ENCODE results near the gene LIPT2. TPM values are rescaled to one million over a fixed set of nuclear protein-coding genes. Genes with fewer than 3 reads are reported as not detected.

Gene LIPT2
- total RNA-seq, 1 donor from 2014 or later = 1.9 TPM

DNA sequence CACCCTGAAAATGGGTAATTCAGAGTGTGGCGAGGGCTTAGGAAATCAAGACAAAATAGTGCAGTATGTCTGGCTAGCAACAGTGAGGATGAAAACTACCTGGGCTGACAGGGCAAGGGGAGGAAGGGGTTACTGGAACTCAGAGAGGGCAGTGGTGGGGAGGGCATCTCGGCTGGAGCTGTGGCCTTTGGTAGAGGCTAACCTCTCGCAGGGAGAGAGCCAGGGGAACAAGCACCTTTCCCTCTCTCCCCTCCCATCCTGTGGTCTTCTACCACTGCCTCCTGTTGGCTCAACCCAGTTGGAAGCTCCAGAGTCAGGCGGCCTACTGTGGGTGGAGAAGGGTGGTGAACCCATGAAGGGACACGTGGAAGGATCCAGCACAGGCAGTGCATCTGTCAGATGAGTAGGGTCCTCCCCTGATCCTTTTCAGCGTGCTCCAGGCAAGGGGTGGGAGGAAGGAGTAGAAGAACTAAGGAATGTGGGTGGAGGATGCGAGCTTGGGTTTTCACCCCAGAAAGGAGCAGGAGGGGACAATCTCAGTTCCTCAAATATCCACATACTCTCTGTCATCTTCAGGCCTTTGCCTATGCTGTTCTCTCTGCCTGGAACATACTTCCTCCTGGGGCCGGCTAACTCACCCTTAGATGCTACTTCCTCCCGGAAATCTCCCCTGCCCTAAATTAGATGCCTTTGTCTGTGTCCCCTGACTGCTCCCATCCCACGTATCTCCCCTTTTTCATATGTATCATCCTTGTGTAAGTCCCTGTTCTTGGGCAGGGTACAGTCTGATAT lies 19.9 kb downstream of the LIPT2 start:
- no peaks in the 10 kb centered on the region for H3K36me3 ChIP-seq (ENCODE audit: control insufficient read depth, insufficient read depth, low read length)
- TF ChIP-seq, protein P1, sequence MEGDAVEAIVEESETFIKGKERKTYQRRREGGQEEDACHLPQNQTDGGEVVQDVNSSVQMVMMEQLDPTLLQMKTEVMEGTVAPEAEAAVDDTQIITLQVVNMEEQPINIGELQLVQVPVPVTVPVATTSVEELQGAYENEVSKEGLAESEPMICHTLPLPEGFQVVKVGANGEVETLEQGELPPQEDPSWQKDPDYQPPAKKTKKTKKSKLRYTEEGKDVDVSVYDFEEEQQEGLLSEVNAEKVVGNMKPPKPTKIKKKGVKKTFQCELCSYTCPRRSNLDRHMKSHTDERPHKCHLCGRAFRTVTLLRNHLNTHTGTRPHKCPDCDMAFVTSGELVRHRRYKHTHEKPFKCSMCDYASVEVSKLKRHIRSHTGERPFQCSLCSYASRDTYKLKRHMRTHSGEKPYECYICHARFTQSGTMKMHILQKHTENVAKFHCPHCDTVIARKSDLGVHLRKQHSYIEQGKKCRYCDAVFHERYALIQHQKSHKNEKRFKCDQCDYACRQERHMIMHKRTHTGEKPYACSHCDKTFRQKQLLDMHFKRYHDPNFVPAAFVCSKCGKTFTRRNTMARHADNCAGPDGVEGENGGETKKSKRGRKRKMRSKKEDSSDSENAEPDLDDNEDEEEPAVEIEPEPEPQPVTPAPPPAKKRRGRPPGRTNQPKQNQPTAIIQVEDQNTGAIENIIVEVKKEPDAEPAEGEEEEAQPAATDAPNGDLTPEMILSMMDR (IDR thresholded peaks at IDR 0.05; ENCODE audit: insufficient read depth, low read length, poor library complexity, severe bottlenecking) = no peak
- no peak overlapping the region for H3K4me3 ChIP-seq (ENCODE audit: low read depth, low read length)
- no peaks in the 10 kb centered on the region for H3K27me3 ChIP-seq (ENCODE audit: control insufficient read depth, insufficient read depth, low read length)
- no peak for DNase-seq (ENCODE audit: low read depth)

DNA sequence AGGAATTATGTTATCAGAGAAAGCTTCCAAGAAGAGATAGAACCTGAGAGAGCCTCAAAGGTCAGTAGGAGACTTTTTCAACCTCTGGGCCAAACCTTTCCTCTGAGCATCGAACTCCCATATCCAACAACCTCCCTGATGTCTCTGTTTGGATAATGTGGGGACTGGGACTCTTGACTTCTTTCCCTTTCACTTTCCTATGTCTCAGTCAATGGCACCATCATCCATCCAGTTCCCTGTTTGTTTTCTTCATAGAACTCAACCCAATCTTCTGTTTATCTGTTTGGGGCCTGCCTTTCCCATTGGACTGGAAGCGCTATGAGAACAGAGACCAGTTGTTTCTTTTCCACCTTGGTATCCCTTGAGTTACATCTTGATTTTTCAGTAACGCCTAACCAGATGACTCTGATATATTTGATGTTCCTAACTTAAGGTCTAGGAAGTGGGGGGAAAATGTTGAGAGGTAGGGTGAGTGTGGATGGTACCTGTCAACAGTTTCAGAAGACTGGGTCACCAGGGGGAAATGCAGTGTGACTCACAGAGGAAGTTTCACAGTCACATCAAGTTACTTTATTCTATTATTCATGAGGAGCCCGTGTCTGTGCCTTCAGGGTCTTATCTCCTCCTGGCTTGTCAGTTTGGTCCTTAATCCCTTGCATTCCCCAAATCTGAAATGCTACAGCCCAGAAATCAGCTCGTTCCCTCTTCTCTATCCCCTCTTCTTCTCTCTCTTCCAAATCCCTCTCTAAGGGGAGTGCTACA lies 21.7 kb downstream of the LIPT2 start:
- H3K36me3 ChIP-seq (ENCODE audit: control insufficient read depth, insufficient read depth, low read length) = no peaks in the 10 kb centered on the region
- TF ChIP-seq, protein P1 (IDR thresholded peaks at IDR 0.05; ENCODE audit: insufficient read depth, low read length, poor library complexity, severe bottlenecking) = no peak
- no peak for DNase-seq (ENCODE audit: low read depth)
- no peak overlapping the region for H3K4me3 ChIP-seq (ENCODE audit: low read depth, low read length)
- H3K27me3 ChIP-seq (ENCODE audit: control insufficient read depth, insufficient read depth, low read length) = no peaks in the 10 kb centered on the region

DNA sequence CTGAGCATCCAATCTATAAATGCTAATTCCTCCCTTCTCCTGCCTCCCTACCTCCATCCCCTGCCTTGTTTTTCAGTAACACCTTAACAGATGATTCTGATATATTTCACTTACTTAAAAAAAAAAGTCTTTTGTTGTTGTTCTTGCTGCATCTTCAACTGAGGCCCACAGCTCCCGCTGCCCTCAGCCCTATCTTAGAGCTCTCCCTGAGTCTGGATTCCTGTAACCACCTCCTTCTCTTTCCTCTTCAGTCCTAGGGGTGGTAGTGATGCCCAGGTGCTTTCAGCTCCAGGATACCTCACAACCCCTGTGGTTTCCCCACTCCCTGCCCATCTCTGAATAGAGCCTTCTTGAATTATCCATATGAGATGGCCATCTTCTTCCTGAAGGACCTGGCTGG lies 22.5 kb downstream of the LIPT2 start:
- no peak overlapping the region for H3K4me3 ChIP-seq (ENCODE audit: low read depth, low read length)
- H3K36me3 ChIP-seq (ENCODE audit: control insufficient read depth, insufficient read depth, low read length) = no peaks in the 10 kb centered on the region
- H3K27me3 ChIP-seq (ENCODE audit: control insufficient read depth, insufficient read depth, low read length) = no peaks in the 10 kb centered on the region
- DNase-seq (ENCODE audit: low read depth) = no peak
- TF ChIP-seq, protein P1 (IDR thresholded peaks at IDR 0.05; ENCODE audit: insufficient read depth, low read length, poor library complexity, severe bottlenecking) = no peak

DNA sequence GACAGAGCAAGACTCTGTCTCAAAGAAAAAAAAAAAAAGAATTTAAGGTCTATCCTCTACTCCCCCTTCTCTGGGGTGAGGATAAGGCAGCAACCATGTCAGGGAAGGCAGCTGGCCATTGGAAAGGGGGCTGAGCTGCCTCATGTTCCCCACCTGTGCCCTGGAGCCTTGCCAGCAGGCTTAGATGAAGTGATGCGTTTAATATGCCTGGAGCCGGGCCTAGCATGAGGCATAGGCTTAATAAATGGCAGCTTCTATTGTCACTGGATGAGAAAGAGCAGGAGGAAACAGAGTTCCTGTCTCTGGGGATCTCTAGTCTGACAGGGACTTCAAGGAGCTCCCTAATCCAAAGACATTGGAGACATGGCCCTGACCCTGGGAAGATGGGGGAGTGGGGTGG lies 23.0 kb downstream of the LIPT2 start:
- no peaks in the 10 kb centered on the region for H3K36me3 ChIP-seq (ENCODE audit: control insufficient read depth, insufficient read depth, low read length)
- DNase-seq (ENCODE audit: low read depth) = no peak
- H3K4me3 ChIP-seq (ENCODE audit: low read depth, low read length) = no peak overlapping the region
- TF ChIP-seq, protein P1 (IDR thresholded peaks at IDR 0.05; ENCODE audit: insufficient read depth, low read length, poor library complexity, severe bottlenecking) = no peak
- no peaks in the 10 kb centered on the region for H3K27me3 ChIP-seq (ENCODE audit: control insufficient read depth, insufficient read depth, low read length)

DNA sequence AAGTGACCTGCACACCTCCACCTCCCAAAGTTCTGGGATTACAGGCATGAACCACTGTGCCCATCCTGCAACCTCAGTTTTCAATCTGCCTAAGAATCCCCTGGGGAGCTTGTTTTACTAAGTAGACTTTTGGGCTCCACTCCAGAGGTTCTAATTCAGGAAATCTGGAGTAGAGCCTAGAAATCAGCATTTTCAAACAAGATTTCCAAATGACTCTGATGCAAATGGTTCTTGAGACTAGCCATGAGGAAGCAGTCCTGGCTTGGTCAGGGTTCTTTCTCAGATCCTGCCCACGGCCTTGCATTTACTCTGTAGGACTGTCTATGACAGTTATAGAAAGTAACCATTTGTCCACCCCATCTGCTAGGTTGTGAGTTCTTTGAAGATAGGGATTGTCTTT lies 24.6 kb downstream of the LIPT2 start:
- Histone ChIP-seq H3K4me3 (ENCODE audit: low read depth, low read length) (no peak overlapping the region), H3K36me3 (ENCODE audit: control insufficient read depth, insufficient read depth, low read length) (no peaks in the 10 kb centered on the region), H3K27me3 (ENCODE audit: control insufficient read depth, insufficient read depth, low read length) (no peaks in the 10 kb centered on the region)
- no peak for DNase-seq (ENCODE audit: low read depth)
- TF ChIP-seq, protein P1 (IDR thresholded peaks at IDR 0.05; ENCODE audit: insufficient read depth, low read length, poor library complexity, severe bottlenecking) = no peak
